Aorta (tissue), 5 donors: ENCODE results near the gene GABPA. TPM values are rescaled to one million over a fixed set of nuclear protein-coding genes. Genes with fewer than 3 reads are reported as not detected.

Source experiments
- ATAC-seq: fragments of 200-7000 bp; cut with Tn5 transposase; one replicate; pipeline ENCODE4 v1.9.1; 2022; ENCODE audit warnings: moderate library complexity; ENCODE audit not compliant: low FRiP score
- DNase-seq, 2 donors: peaks; one replicate each; pipeline ENCODE4 v3.0.0-alpha.2; 2020
- H3K27ac ChIP-seq, 2 donors: one replicate each; pipeline ENCODE4 v1.5.1; 2013; ENCODE audit warnings: low read length in 2 of 2, mild to moderate bottlenecking in 2 of 2, moderate library complexity in 2 of 2, control low read depth in 1 of 2, inconsistent platforms in 1 of 2, low read depth in 1 of 2
- H3K27me3 ChIP-seq, 2 donors: one replicate each; pipeline ENCODE4 v1.6.1; 2013; ENCODE audit warnings: control low read depth in 1 of 2, low read length in 1 of 2, mild to moderate bottlenecking in 1 of 2, moderate library complexity in 1 of 2; ENCODE audit not compliant: insufficient read depth in 2 of 2, control insufficient read depth in 1 of 2
- H3K36me3 ChIP-seq, 2 donors: one replicate each; pipeline ENCODE4 v1.6.1; 2013; ENCODE audit warnings: control low read depth in 1 of 2, low read length in 1 of 2, mild to moderate bottlenecking in 1 of 2; ENCODE audit not compliant: insufficient read depth in 2 of 2, control insufficient read depth in 1 of 2
- H3K4me1 ChIP-seq, 2 donors: one replicate each; pipeline ENCODE4 v1.6.1; 2013; ENCODE audit warnings: low read length in 2 of 2, control low read depth in 1 of 2, mild to moderate bottlenecking in 1 of 2, moderate library complexity in 1 of 2; ENCODE audit not compliant: insufficient read depth in 2 of 2, control insufficient read depth in 1 of 2
- H3K4me3 ChIP-seq, 2 donors: one replicate each; pipeline ENCODE4 v1.5.1; 2013; ENCODE audit warnings: low read length in 2 of 2, control low read depth in 1 of 2, mild to moderate bottlenecking in 1 of 2
- H3K9me3 ChIP-seq: one replicate; pipeline ENCODE4 v1.6.1; 2013; ENCODE audit warnings: mild to moderate bottlenecking, low read length; ENCODE audit not compliant: control insufficient read depth
- WGBS, 2 donors: extraction: QIAGEN DNeasy Blood & Tissue Kit; methylation state at CpG; one replicate each; pipeline ENCODE4 v1.1.7; 2013; 5-methylcytosine and 5-hydroxymethylcytosine counted together
- intact Hi-C, 2 donors: fragments of 100-400 bp; cut with DNase I; formaldehyde crosslinking; loops; one replicate each; pipeline versions ENCODE4 v1.14.2 to v1.15.0; 2022
- polyA plus RNA-seq, 2 donors: library from polyadenylated mRNA; stranded (reverse); fragments of 200-250 nt; gene quantifications; one replicate each; pipeline ENCODE4 v1.2.3, GENCODE V29; 2013
- total RNA-seq, 2 donors: library from RNA; stranded (reverse); fragmentation: NEBNext Ultra II Directional; extraction: Animal tissue kit (Norgen Biotek cat#: 25700); gene quantifications; one replicate each; pipeline ENCODE4 v1.2.1, GENCODE V29; 2021
- donor health status: healthy with polysubstance abuse.
- donor health status: Bipolar disorder and iron deficiency.
- donor health status: DM: no; HTN: no; CAD: no.
- donor health status: DM: no; HTN: no; CAD: no.
- donor health status: DM: yes; HTN: yes; CAD: no.

GABPA gene
- total and polyA plus RNA-seq, 4 donors: 12.1 to 32.8 (median 17.8) TPM

DNA sequence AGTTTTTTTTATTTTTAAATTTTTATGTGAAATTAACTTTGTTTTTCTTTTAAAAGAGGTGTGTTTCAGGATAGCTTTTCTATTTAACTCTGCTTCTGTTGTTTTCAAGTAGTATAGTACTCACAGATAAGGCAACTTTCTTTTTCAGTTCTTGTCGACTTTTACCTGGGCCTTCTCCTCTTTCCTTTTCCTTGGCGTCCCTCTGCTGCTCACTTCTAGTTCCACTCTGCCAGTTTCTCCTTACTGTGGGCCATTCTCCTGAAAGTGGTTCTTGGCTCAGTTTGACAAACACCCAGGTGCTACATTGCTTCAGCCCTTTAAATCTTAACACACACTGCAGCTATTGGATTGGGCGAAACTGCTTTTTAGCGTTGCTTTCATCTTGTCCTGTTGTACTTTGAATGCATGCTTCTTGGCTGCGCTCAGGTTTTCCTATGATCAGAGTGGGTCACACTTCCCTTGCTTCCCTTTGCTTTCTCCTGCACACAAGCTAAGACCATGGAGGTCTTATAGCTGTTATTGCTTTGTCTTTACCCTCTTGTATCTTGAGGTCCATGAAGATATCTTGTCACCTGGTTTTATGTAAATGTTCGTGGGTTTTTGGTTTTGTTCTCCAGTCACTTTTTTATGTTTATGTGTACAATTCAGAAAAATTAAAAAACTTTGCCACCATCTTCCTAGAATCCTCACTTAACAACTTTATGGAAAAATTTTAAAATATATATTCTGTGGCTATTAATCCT, 21.6 kb downstream of the GABPA start:
- 70 to 72% methylated on average over 6 of the region's 6 CpGs for WGBS, 2 donors
- DNase-seq: no peak
- intact Hi-C loops: no loop called here
- ATAC-seq: no peak
- no peak overlapping the region for H3K27ac ChIP-seq
- H3K9me3 ChIP-seq: no peaks in the 10 kb centered on the region
- H3K36me3 ChIP-seq: peaks cover 3 to 7% of the 10 kb centered on the region in 2 donors
- no peak overlapping the region for H3K4me3 ChIP-seq
- H3K27me3 ChIP-seq: no peaks in the 10 kb centered on the region
- no peaks in the 10 kb centered on the region for H3K4me1 ChIP-seq

DNA sequence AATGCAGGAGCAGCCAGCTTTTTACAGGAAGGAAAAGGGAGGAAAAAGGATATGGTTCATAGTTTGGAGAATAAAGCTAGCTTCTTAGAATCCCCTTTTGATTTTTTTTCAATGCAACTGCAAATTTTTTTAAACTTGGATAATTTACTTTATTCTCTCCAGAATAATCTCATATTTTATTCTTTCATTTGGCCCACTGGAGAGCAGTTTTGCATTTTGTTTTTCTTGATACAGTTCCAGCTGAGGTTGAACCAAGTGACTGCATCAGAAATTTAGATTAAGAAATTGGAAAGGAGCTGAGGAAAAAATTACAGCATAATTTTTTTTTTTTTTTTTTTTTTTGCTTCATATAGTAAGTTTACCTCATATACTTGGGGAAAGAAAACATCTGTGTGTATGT, 22.8 kb downstream of the GABPA start:
- no peak for DNase-seq
- intact Hi-C loops: no loop called here
- Histone ChIP-seq H3K36me3 (peaks cover 3 to 7% of the 10 kb centered on the region in 2 donors), H3K4me3 (no peak overlapping the region), H3K27me3 (no peaks in the 10 kb centered on the region), H3K9me3 (no peaks in the 10 kb centered on the region), H3K27ac (no peak overlapping the region), H3K4me1 (no peaks in the 10 kb centered on the region)
- ATAC-seq: no peak

GRCh38 chr21:25759573-25759972, 24.8 kb downstream of the GABPA start:
- intact Hi-C loops: no loop called here
- ATAC-seq (no peak), DNase-seq (no peak)
- WGBS, 2 donors: 61 to 76% methylated on average over 1 of the region's 1 CpG
- Histone ChIP-seq H3K4me1 (no peaks in the 10 kb centered on the region), H3K4me3 (no peak overlapping the region), H3K27me3 (no peaks in the 10 kb centered on the region), H3K9me3 (no peaks in the 10 kb centered on the region), H3K36me3 (peaks cover 9 to 10% of the 10 kb centered on the region in 2 donors), H3K27ac (no peak overlapping the region)

DNA sequence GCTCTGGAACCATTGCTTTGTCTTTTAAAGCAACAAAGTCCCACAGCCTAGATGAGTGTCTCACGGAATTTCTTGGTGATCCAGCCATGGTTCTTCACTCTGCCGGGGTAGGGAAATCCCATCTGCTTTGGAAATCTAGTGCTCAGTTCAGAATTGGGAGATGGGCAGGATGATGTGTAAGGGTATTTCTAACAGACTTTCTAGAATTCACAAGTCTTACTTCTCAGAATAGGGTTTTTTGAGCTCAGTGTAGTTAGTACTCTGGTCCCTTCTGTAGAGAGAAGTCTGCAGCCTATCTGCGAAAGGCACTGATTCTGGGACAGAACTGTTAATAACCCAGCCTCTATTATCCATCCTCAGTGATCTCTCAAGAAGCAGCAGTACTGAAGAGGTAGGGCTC, 25.3 kb downstream of the GABPA start:
- Histone ChIP-seq H3K4me3 (no peak overlapping the region), H3K4me1 (no peaks in the 10 kb centered on the region), H3K36me3 (peaks cover 8 to 10% of the 10 kb centered on the region in 2 donors), H3K27me3 (no peaks in the 10 kb centered on the region), H3K27ac (no peak overlapping the region), H3K9me3 (no peaks in the 10 kb centered on the region)
- intact Hi-C loops: no loop called here
- no peak for DNase-seq
- WGBS, 2 donors: 96% methylated on average over 3 of the region's 3 CpGs
- ATAC-seq: no peak

DNA sequence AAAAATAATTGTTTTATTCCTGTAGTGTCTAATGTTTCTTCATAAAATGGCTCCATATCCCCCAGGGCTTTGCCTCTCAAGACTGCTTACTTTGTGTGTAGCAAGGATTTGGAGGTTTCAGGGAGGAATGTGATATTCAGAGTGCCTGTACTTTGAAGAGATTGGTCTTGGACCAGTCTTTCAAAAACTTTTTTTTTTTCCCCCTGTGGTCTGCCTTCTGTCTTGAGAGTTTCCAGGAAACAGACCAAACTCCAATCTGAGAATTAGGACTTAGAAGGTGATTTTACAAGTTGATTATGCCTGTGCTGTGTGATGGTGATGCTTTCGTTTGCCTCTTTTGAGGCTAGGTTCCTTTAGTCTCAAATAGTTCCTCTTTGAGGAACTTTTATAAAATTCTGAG, 25.9 kb downstream of the GABPA start:
- WGBS, 2 donors: 64 to 72% methylated on average over 1 of the region's 1 CpG
- H3K36me3 ChIP-seq: peaks cover 7 to 10% of the 10 kb centered on the region in 2 donors
- no peak for ATAC-seq

DNA sequence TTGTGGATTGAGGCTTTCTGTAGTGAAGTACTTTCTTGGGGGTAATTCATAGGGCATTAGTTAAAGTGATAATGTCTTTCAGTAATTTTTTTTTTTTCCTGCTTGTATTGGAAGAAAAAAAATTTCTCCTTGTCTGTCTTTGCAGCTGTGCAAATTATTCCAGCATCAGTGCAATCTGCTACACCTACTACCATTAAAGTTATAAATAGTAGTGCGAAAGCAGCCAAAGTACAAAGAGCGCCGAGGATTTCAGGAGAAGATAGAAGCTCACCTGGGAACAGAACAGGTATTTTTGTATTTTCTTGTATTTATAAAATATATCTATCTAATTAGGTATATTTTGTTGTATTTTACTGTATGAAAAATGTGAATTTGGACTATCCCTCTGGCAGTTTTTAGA, 29.3 kb downstream of the GABPA start:
- no peaks in the 10 kb centered on the region for H3K27me3 ChIP-seq
- peaks cover 6 to 10% of the 10 kb centered on the region in 2 donors for H3K36me3 ChIP-seq
- H3K4me1 ChIP-seq: no peaks in the 10 kb centered on the region
- DNase-seq: no peak
- intact Hi-C loops: no loop called here
- no peaks in the 10 kb centered on the region for H3K9me3 ChIP-seq
- no peak overlapping the region for H3K27ac ChIP-seq
- 92 to 97% methylated on average over 3 of the region's 3 CpGs for WGBS, 2 donors
- no peak for ATAC-seq
- no peak overlapping the region for H3K4me3 ChIP-seq

More for the DNA sequence above, 25.9 kb downstream of the GABPA start:
- no peaks in the 10 kb centered on the region for H3K9me3 ChIP-seq
- no peaks in the 10 kb centered on the region for H3K27me3 ChIP-seq
- no peaks in the 10 kb centered on the region for H3K4me1 ChIP-seq
- H3K27ac ChIP-seq: no peak overlapping the region
- no peak overlapping the region for H3K4me3 ChIP-seq
- DNase-seq: no peak
- intact Hi-C loops: no loop called here

GRCh38 chr21:25767921-25768320, 33.1 kb downstream of the GABPA start:
- no peak for DNase-seq
- WGBS, 2 donors: 68 to 76% methylated on average over 3 of the region's 3 CpGs
- Histone ChIP-seq H3K36me3 (peaks cover 1 to 5% of the 10 kb centered on the region in 2 donors), H3K4me1 (no peaks in the 10 kb centered on the region), H3K4me3 (no peak overlapping the region), H3K9me3 (no peaks in the 10 kb centered on the region), H3K27ac (no peak overlapping the region), H3K27me3 (no peaks in the 10 kb centered on the region)
- intact Hi-C loops: no loop called here
- ATAC-seq: no peak

- ATAC-seq (no peak), DNase-seq (no peak)
- Histone ChIP-seq H3K4me1 (no peaks in the 10 kb centered on the region), H3K27ac (no peak overlapping the region), H3K9me3 (no peaks in the 10 kb centered on the region), H3K36me3 (no peaks in the 10 kb centered on the region), H3K27me3 (no peaks in the 10 kb centered on the region), H3K4me3 (no peak overlapping the region)
- intact Hi-C loops: no loop called here
- WGBS, 2 donors: 5% methylated on average over 2 of the region's 2 CpGs
These were observed 37.9 kb downstream of the GABPA start for GRCh38 chr21:25772686-25773085.

- H3K27ac ChIP-seq: no peak overlapping the region
- intact Hi-C loops: no loop called here
- no peaks in the 10 kb centered on the region for H3K27me3 ChIP-seq
- WGBS, 2 donors: 79 to 87% methylated on average over 4 of the region's 4 CpGs
- DNase-seq: no peak
- no peak overlapping the region for H3K4me3 ChIP-seq
- no peaks in the 10 kb centered on the region for H3K9me3 ChIP-seq
- H3K4me1 ChIP-seq: no peaks in the 10 kb centered on the region
- H3K36me3 ChIP-seq: no peaks in the 10 kb centered on the region
- ATAC-seq: no peak
These were observed 41.7 kb downstream of the GABPA start for GRCh38 chr21:25776440-25776839.
